Upper lobe of left lung (tissue), 4 donors: Measurements from ENCODE around the gene RMND5B.

Source experiments
- CTCF ChIP-seq, 6 experiments: fragments of 450-650 bp in 4 of 6; fragments of 200-600 bp in 2 of 6; sonication (generic) in 2 of 6; IDR thresholded peaks; one replicate each; pipeline ENCODE4 v1.5.1; 2016 to 2019; ENCODE audit warnings: antibody characterized with exemption in 6 of 6
- POLR2A ChIP-seq, 4 donors: fragments of 450-650 bp; IDR thresholded peaks; one replicate each; pipeline ENCODE4 v1.5.1; 2016 to 2017; ENCODE audit warnings: antibody characterized with exemption in 4 of 4, mild to moderate bottlenecking in 2 of 4

DNA sequence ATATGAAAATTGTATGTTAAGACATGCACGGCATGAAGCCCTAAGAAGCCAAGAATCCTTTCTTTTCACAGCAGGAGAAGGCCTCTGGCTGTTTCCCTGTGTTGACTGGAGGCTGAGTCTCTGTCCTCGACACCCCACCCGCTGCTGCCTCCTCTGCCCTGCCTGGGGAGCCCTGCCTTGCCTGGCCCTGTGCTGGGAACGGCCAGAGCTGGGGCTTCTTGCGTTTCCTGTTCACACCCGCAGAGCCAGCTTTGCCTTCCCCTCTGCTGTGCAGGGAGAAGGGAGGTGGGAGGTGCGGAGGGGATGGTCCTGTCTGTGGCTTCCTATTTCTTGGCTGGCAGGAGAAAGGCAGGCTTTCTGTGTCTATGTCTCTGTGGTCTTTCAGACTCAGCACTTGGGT is 63.2 kb downstream of the RMND5B start:
- TF ChIP-seq CTCF (IDR thresholded peaks at IDR 0.05) (no peak), POLR2A (IDR thresholded peaks at IDR 0.05) (no peak)
